ENCODE measurements around the gene TRRAP. TPM values are rescaled to one million over a fixed set of nuclear protein-coding genes. Genes with fewer than 3 reads are reported as not detected.

TRRAP gene
- total and polyA plus RNA-seq, 2 of the 8 experiments (the other 6 are each of a cell fraction or from before 2014, with no cell fraction given): 21.7 to 48.6 TPM

GRCh38 chr7:98976396-98977185 lies 98.3 kb downstream of the TRRAP start:
- FAIRE-seq (no peak), DNase-seq (ENCODE audit: low read depth in 1 of 2, low spot score in 2 of 2) (no peak)
- Histone ChIP-seq H4K20me1 (replicated peaks in 1 of 2; ENCODE audit: control insufficient read depth in 1 of 2, insufficient read depth in 2 of 2, low read length in 2 of 2) (peaks cover 2 to 4% of the 10 kb centered on the region in 2 experiments), H3K56ac (replicated peaks; ENCODE audit: insufficient read length, low read depth, low read length) (no peak overlapping the region), H3K23ac (ENCODE audit: insufficient read length) (no peak overlapping the region), H4K91ac (replicated peaks; ENCODE audit: insufficient read length, low read length) (no peak overlapping the region), H3K23me2 (ENCODE audit: low read depth, low read length) (no peaks in the 10 kb centered on the region), H3K4ac (replicated peaks; ENCODE audit: insufficient read length, low read depth, low read length) (no peak overlapping the region), H2BK5ac (ENCODE audit: low read depth, low read length) (no peak overlapping the region), H4K8ac (ENCODE audit: extremely low read depth, insufficient read depth, low read length) (no peak overlapping the region), H3K9ac (replicated peaks in 1 of 4; ENCODE audit: extremely low read depth in 1 of 4, low read depth in 3 of 4, low read length in 3 of 4) (no peak overlapping the region), H3K9me3 (ENCODE audit: insufficient read depth in 2 of 2, low read depth in 1 of 2, low read length in 1 of 2) (no peaks in the 10 kb centered on the region), H4K5ac (ENCODE audit: insufficient read length, low read depth, low read length) (no peak overlapping the region), H2AK5ac (ENCODE audit: low read depth, low read length) (no peak overlapping the region), H3K14ac (ENCODE audit: insufficient read length) (no peak overlapping the region), H3K4me1 (replicated peaks in 1 of 4; ENCODE audit: control insufficient read depth in 3 of 4, insufficient read depth in 4 of 4, low read length in 3 of 4) (no peaks in the 10 kb centered on the region), H3K4me3 (ENCODE audit: extremely low read depth in 1 of 4, insufficient read depth in 2 of 4, low read depth in 3 of 4, low read length in 4 of 4) (no peak overlapping the region), H2AFZ (ENCODE audit: low read length) (no peak overlapping the region), H3K4me2 (ENCODE audit: insufficient read depth in 1 of 2, low read depth in 2 of 2, low read length in 2 of 2) (no peak overlapping the region), H3K18ac (ENCODE audit: extremely low read depth, low read length) (no peak overlapping the region), H2BK12ac (ENCODE audit: low read depth, low read length) (no peak overlapping the region), H3K27ac (ENCODE audit: low read depth, low read length) (no peak overlapping the region), H2BK15ac (ENCODE audit: low read length) (no peak overlapping the region), H3K36me3 (ENCODE audit: control insufficient read depth in 2 of 4, insufficient read depth in 4 of 4, low read length in 3 of 4) (peaks cover 42 to 71% (median 58%) of the 10 kb centered on the region in 4 experiments), H3K79me2 (ENCODE audit: control insufficient read depth in 1 of 2, insufficient read depth in 2 of 2, low read length in 2 of 2) (no peaks in the 10 kb centered on the region), H3K27me3 (replicated peaks in 1 of 4; ENCODE audit: control insufficient read depth in 3 of 4, extremely low read depth in 1 of 4, insufficient read depth in 3 of 4, low read length in 3 of 4) (no peaks in the 10 kb centered on the region), H3K79me1 (ENCODE audit: low read depth, low read length) (no peaks in the 10 kb centered on the region), H2BK20ac (ENCODE audit: low read length) (no peak overlapping the region), H2BK120ac (replicated peaks; ENCODE audit: low read depth, low read length) (no peak overlapping the region)
- CTCF ChIA-PET (ENCODE audit: partially characterized antibody): no interaction called here
- POLR2A ChIA-PET (ENCODE audit: partially characterized antibody): no interaction called here
- TF ChIP-seq TAF7 (optimal IDR thresholded peaks at IDR 0.05; ENCODE audit: borderline replicate concordance, low read depth, low read length) (no peak), TEAD4 (IDR thresholded peaks at IDR 0.05; ENCODE audit: low read depth, low read length) (no peak), HDAC6 (IDR thresholded peaks at IDR 0.05; ENCODE audit: low read depth, low read length) (no peak), YY1 (IDR thresholded peaks at IDR 0.05; ENCODE audit: low read depth, low read length) (no peak), HDAC2 (IDR thresholded peaks at IDR 0.05; ENCODE audit: borderline replicate concordance in 1 of 2, low read depth in 2 of 2, low read length in 2 of 2) (no peak), KDM1A (IDR thresholded peaks at IDR 0.05; ENCODE audit: borderline replicate concordance, low read length) (no peak), BACH1 (IDR thresholded peaks at IDR 0.05; ENCODE audit: low read length) (no peak), POLR2AphosphoS5 (IDR thresholded peaks at IDR 0.05; ENCODE audit: low read depth, low read length) (no peak), FOSL1 (IDR thresholded peaks at IDR 0.05; ENCODE audit: insufficient read depth, low read depth, low read length) (no peak), RXRA (IDR thresholded peaks at IDR 0.05; ENCODE audit: insufficient read depth, low read depth, low read length) (no peak)
- WGBS, 2 experiments (ENCODE audit: extremely low coverage in 1 of 2, insufficient coverage in 1 of 2, insufficient read length in 1 of 2, insufficient replicate concordance in 2 of 2, low coverage in 1 of 2, low lambda C conversion rate in 2 of 2, missing lambda C conversion rate in 1 of 2): 90% methylated on average over 30 of the region's 30 CpGs; no CpG with 5 or more reads in 1 of the 2 experiments

Data from H1 (cell line).